IPS-NIHi7 (cell line): Measurements from ENCODE around the gene DYNLT4.
A peak's percentile ranks its signal among the peaks of the same experiment; 100 is the strongest.
"Not testable (repeated sequence)": the region's sequence is repeated elsewhere in the genome, so short reads cannot be mapped to it uniquely, and the experiment has no call there.

Source experiments
- DNase-seq: peaks from one replicate; pipeline ENCODE4 v3.0.0; 2012; ENCODE audit warnings: mixed read lengths; ENCODE audit errors: extremely low spot score

DYNLT4 gene

DNA sequence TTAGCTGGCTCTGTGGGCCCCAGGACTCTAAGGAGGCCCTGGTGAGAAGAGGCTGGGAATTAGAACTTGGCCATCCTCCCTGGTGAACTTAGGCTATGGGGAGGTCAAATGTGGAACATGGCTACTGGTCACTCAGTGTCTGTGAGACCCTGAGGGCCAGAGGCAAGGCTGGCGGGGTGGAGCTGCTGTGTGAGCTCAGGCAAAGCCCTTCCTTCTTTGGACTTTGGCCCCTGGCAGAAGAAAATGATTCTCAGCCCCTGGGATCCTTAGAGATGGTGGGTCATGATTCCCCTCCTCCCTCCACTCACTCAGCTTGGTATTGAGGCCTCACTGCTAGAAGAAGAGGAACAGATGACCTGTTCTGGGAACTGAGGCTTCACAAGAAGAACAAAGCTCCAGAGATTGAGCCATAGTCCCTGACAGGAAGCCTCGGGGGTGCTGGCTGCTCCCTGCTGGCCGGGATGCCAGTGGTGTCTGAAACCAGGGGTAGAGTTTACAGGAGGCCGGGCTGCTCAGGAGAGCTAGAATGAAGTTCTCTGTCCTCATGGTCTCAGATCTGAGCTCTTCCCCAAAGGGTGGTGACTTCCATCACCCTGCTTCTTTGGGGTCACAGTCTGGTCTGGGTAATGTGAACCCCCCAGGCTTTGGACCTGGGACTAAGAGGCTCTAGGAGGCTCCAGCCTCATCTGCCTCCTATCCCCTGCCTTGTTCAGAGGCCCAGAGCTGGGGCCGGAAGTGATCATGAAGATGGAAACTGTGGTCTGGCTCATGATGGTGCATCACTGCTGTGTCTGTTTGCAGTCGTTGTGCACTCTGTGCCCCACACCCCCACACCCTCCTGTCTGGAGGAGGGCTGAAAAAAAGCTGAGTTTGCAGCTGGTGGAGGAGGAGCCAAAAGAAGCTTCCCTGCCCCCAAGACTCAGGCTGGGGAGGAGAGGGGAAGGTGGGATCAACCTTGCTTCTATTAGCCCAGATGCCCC is 2.1 kb upstream of the DYNLT4 start:
- DNase-seq: no peak

DNA sequence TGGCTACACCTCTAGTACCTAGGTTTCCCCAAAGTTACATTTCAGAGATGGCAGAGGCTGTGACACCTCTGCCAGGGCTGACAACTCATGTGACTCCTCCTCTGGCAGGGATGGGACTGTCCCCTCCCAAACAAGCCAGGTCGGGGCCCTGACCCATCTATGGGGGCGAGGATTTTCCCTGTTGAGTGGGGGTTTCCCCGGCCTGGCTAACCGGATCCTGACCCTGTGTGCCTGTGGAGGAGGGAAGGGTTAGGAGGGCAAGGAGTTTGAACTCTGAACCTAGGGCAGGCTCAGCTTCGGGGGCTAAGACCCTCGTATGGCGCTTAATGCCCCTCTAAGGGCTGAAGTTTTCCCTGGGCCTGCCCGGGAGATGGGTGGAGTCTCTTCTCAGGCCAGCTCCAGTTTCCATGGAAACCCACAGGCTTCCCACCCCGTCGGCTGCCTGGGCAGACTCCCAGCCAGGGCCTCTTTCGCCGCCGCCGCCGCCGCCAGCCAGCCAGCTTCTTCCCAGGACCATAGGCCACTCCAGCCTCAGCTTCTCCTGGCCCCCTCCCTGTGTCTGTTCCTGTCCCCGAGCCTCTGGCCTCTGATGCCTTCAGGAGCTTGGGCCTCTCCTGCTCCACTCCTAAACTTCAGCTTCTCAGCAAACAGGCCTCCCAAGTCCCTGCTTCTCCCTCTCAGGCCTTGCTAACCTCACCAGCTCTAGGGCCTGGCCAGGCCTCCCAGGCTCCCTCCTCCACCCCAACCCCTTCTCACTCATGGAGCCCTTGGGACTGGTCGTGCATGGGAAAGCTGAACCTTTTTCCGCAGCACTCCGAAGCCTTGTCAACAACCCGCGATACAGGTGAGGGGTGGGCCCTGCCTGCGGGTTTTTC is 1.1 kb upstream of the DYNLT4 start, which contains the start of gene BTBD19:
TSS of gene BTBD19 (plus strand) at position 461 of the 875 bp plus-strand sequence. CDS start at position 759, 298 bp downstream.
- DNase-seq: peak; percentile 80

DNA sequence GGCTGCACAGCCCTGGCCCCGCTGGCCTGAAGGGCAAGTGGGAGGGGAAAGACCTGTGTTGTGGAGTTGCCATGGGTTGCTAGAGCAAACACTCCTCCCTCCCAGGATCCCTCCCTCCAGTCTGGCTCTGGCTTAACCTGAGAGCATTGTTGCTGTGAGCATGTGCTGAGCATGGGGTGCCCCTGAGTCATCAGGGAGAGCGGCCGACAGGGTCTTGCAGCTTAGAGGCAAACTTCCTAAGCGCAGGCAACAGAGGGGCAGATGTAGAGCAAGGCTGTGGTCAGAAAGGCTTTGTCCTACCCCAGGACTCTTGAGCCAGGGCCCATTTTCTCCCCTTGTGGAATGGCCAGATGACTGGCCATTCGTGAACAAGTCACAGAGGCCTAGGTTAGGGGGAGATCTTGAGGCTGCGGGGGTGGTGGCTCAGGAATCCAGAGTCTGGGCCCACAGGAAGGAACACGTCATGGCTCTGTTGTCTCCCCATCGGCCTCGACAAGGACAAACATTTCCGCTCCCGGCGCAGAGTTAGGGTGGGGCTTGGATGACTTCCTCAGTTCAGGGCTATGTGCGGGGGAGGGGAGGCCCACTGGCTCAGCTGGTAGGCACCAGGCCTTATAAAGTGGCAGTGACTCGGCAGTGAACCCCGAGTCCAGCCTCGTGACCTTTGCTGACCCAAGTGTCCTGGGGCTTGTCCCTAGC is 362 bp upstream of the DYNLT4 start:
- DNase-seq: peak; percentile 66

DNA sequence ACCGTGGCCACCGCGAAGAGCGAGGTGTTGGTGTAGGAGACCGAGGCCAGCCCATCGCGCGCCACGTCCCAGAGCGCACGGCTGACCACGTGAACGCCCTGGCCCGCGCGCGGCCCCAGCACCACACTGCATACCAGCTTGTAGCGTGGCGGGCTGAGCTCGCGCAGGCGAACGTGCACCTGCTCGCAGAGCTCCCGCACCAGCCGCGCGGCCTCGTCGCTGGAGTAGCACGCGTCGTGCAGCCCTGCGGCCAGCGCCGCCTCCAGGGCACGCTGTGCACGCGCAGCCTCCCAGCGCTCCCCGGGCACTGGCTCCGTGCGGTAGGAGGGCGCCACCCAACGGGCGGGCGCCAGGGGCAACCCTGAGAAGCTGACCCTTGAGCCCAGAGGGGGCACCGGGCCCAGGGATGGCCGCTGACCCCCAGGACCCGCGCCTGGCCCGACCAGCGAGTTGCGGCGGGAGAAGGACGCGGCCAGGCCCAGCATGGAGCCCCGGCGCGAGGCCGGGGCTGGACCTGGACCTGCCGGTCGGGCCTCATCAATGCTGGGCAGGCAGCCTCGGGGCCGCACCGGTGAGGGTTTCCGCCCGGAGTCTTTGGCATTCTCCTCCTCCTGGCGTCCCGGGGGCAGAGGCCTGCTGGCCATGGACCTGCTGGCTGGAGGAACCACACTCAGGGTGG is 987 bp downstream of the DYNLT4 start:
- no peak for DNase-seq

DNA sequence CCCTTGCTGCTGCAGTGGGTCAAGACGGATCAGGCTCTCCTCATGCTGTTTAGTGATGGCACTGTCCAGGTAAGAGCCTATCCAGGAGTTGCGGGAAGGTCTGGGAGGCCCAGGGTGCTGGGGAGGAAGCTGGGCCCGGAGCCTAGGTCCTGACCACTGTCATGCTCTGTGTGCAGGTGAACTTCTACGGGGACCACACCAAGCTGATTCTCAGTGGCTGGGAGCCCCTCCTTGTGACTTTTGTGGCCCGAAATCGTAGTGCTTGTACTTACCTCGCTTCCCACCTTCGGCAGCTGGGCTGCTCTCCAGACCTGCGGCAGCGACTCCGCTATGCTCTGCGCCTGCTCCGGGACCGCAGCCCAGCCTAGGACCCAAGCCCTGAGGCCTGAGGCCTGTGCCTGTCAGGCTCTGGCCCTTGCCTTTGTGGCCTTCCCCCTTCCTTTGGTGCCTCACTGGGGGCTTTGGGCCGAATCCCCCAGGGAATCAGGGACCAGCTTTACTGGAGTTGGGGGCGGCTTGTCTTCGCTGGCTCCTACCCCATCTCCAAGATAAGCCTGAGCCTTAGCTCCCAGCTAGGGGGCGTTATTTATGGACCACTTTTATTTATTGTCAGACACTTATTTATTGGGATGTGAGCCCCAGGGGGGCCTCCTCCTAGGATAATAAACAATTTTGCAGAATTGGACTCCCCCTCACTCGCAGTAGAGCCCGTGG is 1.7 kb downstream of the DYNLT4 start:
- DNase-seq: no peak

DNA sequence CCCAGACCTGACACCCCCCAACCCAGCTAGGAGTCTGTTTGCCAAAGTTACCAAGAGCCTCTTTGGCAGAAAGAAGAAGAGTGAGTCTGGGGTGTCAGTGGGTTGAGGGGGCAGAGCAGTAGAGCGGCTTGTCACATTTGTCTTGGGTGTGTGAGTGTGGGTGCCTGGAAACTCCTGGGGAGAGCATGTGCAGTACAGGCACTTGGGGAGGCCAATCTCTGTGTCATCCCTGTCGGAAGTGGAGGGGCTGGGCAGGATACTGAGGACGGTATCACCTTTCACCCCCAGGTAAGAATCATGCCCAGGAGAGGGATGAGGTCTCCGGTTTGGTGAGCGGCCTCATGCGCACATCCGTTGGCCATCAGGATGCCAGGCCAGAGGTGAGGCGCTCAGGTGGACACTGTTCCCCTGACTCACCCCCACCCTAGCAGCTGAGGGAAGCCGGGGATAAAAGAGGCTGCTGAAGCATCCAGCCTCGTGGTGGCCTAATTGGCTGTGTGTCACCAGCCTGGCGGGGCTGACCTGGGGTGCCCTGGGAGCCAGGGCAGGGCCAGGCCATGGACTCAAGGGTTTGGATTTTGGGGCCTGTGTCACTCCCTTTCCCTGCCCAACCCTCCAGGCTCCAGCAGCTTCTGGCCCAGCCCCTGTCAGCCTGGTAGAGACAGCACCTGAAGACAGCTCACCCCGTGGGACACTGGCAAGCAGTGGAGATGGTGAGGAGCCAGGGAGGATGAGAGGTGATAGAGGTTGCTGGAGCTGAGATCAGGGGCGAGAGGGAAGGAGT is 3.6 kb downstream of the DYNLT4 start:
- no peak for DNase-seq

DNA sequence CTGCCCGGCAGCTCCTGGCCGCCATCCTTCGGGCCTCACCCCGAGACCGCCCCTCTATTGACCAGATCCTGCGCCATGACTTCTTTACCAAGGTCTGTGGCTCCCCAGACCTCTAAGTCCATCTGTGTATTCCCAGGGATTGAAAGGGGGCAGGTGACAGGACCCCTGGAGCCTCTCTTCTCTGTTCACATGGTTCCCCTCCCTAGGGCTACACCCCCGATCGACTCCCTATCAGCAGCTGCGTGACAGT is 4.2 kb downstream of the DYNLT4 start:
- no peak for DNase-seq

DNA sequence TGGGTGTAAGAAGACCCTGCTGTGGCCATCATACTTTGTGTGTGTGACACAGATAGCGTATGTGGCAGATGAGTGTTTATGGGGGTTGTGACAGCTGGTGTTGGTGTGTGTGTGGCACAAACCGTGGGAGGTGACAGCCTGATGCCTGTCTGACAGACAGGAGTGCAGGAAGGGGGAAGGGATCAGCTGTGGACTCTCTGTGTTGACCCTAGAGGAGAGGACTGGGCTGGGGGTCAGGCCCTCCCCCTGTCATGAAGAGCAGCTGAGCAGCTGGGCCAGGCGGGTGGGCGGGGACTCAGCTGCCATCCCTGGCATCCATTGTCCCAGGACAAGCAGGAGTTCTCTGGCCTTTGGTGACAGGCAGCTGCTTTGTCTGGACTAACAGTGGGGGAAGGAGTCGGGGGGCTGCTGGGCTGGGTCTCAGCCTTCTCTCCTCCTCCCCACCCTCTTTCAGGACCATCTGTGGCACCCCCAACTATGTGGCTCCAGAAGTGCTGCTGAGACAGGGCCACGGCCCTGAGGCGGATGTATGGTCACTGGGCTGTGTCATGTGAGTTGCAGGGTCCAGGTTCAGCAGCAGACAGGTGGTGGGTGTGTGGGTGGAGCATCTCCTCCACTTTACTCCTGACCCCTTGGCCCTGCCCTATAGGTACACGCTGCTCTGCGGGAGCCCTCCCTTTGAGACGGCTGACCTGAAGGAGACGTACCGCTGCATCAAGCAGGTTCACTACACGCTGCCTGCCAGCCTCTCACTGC is 4.7 kb downstream of the DYNLT4 start:
- DNase-seq: no peak

DNA sequence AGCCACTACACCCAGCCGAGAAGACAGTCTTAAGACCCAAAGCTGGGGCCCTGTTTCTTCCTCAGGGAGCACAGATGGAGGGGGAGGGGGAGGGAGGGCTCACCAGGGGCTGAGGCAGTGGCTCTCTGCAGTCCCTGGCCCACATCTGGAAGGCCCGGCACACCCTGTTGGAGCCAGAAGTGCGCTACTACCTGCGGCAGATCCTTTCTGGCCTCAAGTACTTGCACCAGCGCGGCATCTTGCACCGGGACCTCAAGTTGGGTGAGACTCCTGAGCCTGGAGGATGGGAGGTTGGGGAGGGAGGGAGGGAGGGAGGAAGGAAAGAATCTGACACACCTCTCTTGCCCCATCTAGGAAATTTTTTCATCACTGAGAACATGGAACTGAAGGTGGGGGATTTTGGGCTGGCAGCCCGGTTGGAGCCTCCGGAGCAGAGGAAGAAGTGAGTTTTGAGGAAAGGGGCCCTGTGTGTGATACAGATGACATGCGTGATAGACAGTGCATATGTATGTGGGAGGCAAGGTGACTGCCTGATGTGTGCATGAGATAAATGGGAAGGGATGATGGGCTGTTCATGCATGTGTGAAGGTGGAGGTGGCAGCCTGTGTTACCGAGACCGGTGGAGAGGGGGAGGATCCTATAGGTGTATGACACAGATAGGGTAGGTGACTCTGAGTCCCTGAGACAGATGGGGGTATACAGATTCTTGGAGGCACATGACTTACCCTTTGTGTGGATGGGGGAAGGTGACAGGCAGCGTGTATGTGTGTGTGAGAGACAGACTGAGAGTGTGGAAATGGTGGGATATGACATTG is 5.5 kb downstream of the DYNLT4 start:
- DNase-seq: no peak

DNA sequence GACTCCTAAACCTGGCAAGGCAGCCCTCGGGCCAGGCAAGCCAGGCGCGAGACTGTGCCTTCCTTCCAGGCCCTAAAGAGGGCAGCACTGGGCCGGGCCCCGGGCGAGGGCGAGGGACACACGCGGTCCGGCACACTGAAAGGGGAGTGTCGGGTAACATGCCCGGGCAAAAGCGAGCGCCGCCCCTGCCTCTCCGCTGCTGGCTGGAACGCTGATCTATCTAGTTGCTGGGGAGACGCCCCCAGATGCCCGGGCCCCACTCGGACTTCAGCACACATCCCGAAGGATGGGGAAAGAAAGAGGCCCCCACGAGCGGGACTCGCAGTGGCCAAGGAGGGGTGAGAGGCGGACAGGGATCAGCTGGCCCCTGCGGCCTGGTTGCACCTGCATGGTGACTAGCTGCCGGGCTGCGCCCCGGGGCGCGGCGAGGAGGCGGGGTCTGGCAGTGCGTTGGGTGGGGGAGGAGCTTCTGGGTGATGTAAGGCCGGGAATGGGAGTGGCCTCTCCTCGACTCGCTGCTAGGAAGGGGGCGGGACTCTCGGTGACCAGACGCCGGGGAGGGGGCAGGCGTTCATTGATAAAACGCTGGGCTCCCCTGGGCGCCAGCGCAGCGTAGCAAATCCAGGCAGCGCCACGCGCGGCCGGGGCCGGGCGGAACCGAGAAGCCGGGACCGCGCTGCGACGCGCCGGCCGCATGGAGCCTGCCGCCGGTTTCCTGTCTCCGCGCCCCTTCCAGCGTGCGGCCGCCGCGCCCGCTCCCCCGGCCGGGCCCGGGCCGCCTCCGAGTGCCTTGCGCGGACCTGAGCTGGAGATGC is 7.2 kb downstream of the DYNLT4 start, which contains the start of gene PLK3:
TSS of gene PLK3 (plus strand) at position 608 of the 815 bp plus-strand sequence. CDS start at position 695, 87 bp downstream.
- peak; percentile 88 for DNase-seq

DNA sequence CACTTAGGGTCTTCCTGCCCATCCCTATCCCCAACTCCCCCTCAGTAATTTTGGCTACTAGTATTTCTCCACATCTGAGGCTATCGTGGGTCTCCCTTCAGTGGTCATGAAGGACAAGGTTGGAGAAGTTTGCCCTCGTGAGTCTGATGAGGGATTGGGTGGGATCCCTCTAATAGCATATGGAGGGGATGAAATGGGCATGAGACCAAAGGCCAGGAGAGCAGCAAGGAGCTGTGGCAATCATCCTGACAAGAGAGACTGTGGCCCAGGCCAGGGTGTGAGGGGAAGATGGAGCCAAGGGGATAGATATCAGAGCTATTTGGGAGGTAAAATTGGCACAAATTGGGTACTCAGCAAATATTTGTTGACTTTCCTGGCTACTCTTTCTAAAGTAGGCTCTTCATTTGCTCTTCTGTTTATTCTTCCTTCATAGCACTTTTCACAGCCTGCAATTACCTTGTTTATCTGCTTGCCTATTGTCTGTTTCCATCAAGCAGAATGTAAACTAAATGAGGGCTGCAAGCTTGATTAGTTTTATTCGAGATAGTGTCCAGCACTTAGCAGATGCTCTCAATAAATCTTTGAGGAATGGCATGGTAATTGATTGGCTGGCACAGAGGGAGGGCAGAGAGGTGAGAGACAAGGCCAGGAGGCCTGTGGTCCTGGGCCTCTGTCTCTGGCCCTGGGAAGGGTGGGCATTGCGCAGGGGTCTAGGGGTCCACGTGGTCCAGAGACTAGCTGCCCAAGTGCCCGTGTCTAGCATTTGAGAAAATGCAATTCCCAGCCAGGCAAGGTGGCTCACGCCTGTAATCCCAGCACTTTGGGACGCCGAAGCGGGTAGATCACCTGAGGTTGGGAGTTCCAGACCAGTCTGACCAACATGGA is 8.4 kb downstream of the DYNLT4 start:
- no peak for DNase-seq

DNA sequence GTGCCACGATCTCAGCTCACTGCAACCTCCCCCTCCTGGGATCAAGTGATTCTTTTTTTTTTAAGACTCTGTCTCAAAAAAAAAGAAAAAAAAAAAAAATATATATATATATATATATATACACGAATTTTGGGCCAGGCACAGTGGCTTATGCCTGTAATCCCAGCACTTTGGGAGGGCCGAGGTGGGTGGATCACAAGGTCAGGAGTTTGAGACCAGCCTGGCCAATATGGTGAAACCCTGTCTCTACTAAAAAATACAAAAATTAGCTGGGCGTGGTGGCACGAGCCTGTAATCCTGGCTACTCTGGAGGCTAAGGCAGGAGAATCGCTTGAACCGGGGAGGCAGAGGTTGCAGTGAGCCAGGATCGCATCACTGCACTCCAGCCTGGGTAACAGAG is 9.3 kb downstream of the DYNLT4 start:
- not testable (repeated sequence) for DNase-seq

DNA sequence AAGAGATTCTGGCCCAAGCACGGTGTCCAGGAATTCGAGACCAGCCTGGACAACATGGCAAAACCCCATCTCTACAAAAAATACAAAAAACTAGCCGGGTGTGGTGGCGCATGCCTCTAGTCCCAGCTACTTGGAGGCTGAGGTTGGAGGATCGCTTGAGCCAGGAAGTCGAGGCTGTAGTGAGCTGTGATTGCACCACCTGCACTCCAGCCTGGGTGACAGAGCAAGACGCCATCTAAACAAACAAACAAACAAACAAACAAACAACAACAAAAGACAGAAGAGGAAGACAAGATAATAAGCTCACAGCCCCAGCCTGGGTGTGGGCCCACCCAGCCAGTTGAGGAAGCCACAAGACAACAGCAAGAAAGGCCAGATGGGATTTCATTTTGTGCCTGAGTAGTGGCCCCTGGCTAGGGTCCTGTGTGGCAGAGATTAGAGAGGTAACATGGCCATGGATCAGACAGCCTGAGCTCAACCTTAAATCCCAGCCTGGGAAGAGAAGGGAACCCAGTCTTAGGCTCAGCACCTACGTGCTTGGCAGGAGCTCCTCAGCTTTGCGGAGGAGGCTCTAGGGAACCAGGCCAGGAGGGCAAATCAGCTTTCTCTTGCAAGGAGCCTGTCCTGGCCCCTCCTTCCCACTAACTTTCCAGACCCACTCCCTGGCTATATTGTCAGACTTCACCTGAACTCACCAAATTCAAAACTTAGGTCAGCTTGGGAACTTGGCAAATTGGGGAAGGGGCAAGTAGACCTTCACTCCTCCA is 14.2 kb downstream of the DYNLT4 start:
- no peak for DNase-seq

DNA sequence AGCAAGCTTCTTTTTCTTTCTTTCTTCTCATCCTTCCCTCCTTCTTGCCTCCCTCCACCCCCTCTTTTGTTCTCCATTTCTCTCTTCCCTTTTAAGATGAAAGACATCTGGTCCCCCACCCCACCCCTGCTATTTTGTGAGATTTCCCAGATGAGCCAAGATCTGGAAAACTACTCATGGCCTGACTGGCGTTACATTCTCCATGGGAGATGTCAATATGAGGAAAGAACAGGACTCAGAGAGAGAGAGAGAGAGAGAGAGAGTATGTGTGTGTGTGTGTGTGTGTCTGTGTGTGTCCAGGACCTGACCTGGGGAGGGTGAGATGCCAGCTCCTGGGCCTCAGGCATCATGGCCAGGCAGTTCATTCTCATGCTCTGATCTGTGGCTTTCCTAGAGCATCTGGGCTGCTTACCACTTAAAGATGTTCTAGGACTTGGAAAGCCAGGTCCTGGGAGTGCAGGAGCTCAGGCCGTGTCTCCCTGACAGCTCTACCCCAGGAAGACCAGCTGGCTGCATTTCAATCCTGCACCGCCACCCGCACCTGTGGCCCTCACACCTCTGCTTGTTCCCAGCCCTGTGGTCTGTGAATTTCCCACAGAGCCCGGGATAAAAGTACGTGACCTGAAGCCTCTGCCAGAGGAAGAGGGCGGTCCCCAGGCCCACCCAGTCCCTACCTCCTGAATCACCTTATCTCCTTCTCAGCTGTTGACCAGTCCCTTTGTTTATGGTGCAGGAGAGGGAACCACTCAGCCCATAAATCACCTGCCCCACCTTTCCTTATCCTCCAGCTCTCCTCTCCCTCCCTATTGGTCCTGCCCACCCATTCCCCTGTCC is 16.0 kb downstream of the DYNLT4 start:
- DNase-seq: no peak
